H1 (cell line): ENCODE measurements around the gene SLC1A2. TPM values are rescaled to one million over a fixed set of nuclear protein-coding genes. Genes with fewer than 3 reads are reported as not detected.

Experiments used
- CHD1 ChIP-seq: IDR thresholded peaks from 2 replicates; pipeline ENCODE4 v1.6.1; 2012; ENCODE audit warnings: low read depth, low read length, improper control_type of control experiment
- CHD2 ChIP-seq: IDR thresholded peaks from 2 replicates; pipeline ENCODE4 v1.6.1; 2012; ENCODE audit warnings: low read length, improper control_type of control experiment
- CHD7 ChIP-seq: fragments of 300-600 bp; sonication (generic); IDR thresholded peaks from 2 replicates; pipeline ENCODE4 v1.7.1; 2012; ENCODE audit warnings: low read length, moderate library complexity, mild to moderate bottlenecking, inconsistent platforms; ENCODE audit not compliant: insufficient replicate concordance
- FOSL1 ChIP-seq: IDR thresholded peaks from 2 replicates; pipeline ENCODE4 v1.6.1; 2011; ENCODE audit warnings: mild to moderate bottlenecking, low read depth, low read length, moderate library complexity; ENCODE audit not compliant: insufficient read depth
- HDAC2 ChIP-seq, 2 experiments: fragments of 300-600 bp in 1 of 2; sonication (generic) in 1 of 2; IDR thresholded peaks; 2 replicates each; pipeline ENCODE4 v1.6.1; 2011 to 2012; ENCODE audit warnings: low read depth in 2 of 2, low read length in 2 of 2, mild to moderate bottlenecking in 2 of 2, moderate library complexity in 2 of 2, borderline replicate concordance in 1 of 2, inconsistent platforms in 1 of 2
- RBBP5 ChIP-seq: IDR thresholded peaks from 2 replicates; pipeline ENCODE4 v1.7.1; 2012; ENCODE audit warnings: low read depth, mild to moderate bottlenecking, inconsistent platforms, low read length, moderate library complexity, borderline replicate concordance
- SRF ChIP-seq: IDR thresholded peaks from 2 replicates; pipeline ENCODE4 v1.6.1; 2011; ENCODE audit warnings: mild to moderate bottlenecking, low read depth, low read length, moderate library complexity
- polyA plus RNA-seq, 7 experiments: library from polyadenylated mRNA; depleted of rRNA in 3 of 7; stranded (reverse) in 5 of 7; unstranded in 2 of 7; fragments of >200 nt in 5 of 7; fragments of 200-250 nt in 2 of 7; gene quantifications; 1 replicate in 5 of 7; 2 replicates in 1 of 7; 4 replicates in 1 of 7; pipeline versions ENCODE4 v1.2.1 to v1.2.3, GENCODE V29; 2011 to 2013; ENCODE audit warnings: missing spikeins in 2 of 7, mixed read lengths in 2 of 7
- total RNA-seq: library from RNA; stranded (reverse); fragmentation: NEBNext Ultra II Directional; extraction: Animal tissue kit (Norgen Biotek cat#: 25700); gene quantifications from 2 replicates; pipeline ENCODE4 v1.2.1, GENCODE V29; 2021

Gene SLC1A2
- total and polyA plus RNA-seq, 2 of the 8 experiments (the other 6 are each of a cell fraction or from before 2014, with no cell fraction given) = 0.57 to 1.2 TPM

DNA sequence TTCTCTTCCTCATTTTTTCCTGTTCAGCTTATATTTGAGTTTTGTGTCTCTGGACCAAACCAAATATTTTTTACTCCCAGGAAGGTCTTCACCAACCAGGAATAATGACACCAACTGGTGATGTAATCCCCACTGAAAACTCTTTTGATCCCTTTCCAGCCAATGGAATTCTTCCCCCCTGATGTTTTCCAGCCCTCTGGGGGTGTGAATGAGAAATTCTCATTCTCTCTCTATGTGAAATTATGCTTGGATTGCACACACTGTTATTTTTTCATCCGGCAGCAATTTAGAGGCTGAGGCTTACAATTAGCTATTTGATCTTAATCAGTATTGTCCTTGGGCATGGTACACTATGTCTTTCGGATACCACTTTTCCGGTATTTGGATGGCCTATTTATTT lies 39.5 kb upstream of the SLC1A2 start (continued):
- no peak for TF ChIP-seq CHD7
- TF ChIP-seq CHD2 = no peak
- no peak for TF ChIP-seq FOSL1
- no peak for TF ChIP-seq SRF
- no peak for TF ChIP-seq RBBP5
- TF ChIP-seq HDAC2 (IDR thresholded peaks at IDR 0.05; ENCODE audit: borderline replicate concordance in 1 of 2, low read depth in 2 of 2, low read length in 2 of 2) = no peak
- TF ChIP-seq CHD1 = no peak
